DOHH2 (cell line): ENCODE data around the gene FNDC3B.

Experiments used
- CTCF ChIP-seq: fragments of 200-600 bp; sonication (generic); IDR thresholded peaks from one replicate; pipeline ENCODE4 v1.5.1; 2014; ENCODE audit warnings: antibody characterized with exemption, mild to moderate bottlenecking, low read depth, low read length; ENCODE audit not compliant: poor library complexity, severe bottlenecking
- EZH2phosphoT487 ChIP-seq: fragments of 200-600 bp; sonication (generic); IDR thresholded peaks from 2 replicates; pipeline ENCODE4 v1.6.1; 2017; ENCODE audit warnings: borderline replicate concordance, mild to moderate bottlenecking, antibody characterized with exemption, low read length, moderate library complexity, mixed read lengths

DNA sequence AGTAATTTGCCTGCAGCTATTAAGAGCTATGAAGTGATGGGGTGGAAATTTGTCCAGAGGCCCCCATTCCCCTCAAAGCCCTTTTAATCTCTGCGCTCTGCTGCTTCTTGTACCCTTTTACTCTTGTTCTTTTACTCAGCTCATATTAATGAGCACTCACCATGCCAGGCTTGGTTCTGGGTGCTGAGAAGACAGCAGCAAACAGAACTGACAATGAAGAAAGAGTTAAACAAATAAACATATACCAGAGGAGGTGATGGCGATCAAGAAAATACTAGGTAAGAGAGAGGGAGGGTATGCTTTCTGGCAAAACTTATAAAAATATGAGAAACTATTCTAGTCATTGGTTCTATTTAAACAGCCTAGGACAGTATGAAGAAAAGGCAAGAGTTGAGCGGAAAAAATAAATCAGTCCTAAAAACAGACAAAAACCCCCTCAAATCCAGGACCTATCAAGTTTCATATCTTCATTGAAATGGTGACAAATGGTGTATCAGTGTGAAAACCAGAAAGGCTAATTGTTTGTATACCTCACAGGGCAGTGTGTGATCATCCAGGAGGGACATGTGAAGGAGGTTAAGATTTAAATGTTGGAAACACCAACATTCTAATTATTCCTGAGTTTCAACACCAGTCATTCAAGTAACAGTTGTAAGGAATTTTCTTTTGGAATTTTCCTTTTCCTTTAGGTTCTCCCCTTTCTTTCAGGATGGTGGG is 144.9 kb downstream of the FNDC3B start:
- TF ChIP-seq CTCF (no peak), EZH2phosphoT487 (no peak)
